ENCODE data around the gene KIF13A. TPM values are rescaled to one million over a fixed set of nuclear protein-coding genes. Genes with fewer than 3 reads are reported as not detected.

The KIF13A gene
- total RNA-seq, 4 donors from 2014 or later, result 38.6 to 64.3 (median 43.9) TPM

GRCh38 chr6:17712576-17712975 is 274.9 kb downstream of the KIF13A start:
- no peak for TF ChIP-seq CTCF (IDR thresholded peaks at IDR 0.05)
- DNase-seq (ENCODE audit: low spot score), result no peak
- ATAC-seq (ENCODE audit: low FRiP score), result no peak

GRCh38 chr6:17710331-17710730 is 277.1 kb downstream of the KIF13A start:
- DNase-seq (ENCODE audit: low spot score), result no peak
- ATAC-seq (ENCODE audit: low FRiP score), result no peak
- no peak for TF ChIP-seq CTCF (IDR thresholded peaks at IDR 0.05)

GRCh38 chr6:17709476-17709875 is 278.0 kb downstream of the KIF13A start:
- DNase-seq (ENCODE audit: low spot score) (no peak), ATAC-seq (ENCODE audit: low FRiP score) (no peak)
- no peak for TF ChIP-seq CTCF (IDR thresholded peaks at IDR 0.05)

Small RNA genes lying within 50 kb of the gene (small RNA-seq; reads per million reads assigned to genes)
- gene RF00019 (not detected), gene RNA5SP204 (8.2 reads per million, percentile 85 among the genes with 10 or more reads in this experiment)

Other genes with a start within 250 kb of the KIF13A start
- 1 to 10 TPM in 3 of 4 donors, under 1 TPM in 1; 0.74 to 3.1 (median 1.4) TPM for gene NHLRC1, start 135.0 kb upstream of the KIF13A start, total RNA-seq
- gene TPMT, start 167.4 kb upstream of the KIF13A start, total RNA-seq, result 1 to 10 TPM; 4.5 to 7.2 (median 6.8) TPM
- gene KDM1B, start 167.8 kb upstream of the KIF13A start, total RNA-seq, result 10 to 100 TPM; 12.1 to 15.8 (median 12.7) TPM